Activated CD8-positive, alpha-beta T cell treated with anti-CD3 and anti-CD28 coated beads for 36 hours (primary cell): ENCODE measurements around the gene LAMA3. TPM values are rescaled to one million over a fixed set of nuclear protein-coding genes. Genes with fewer than 3 reads are reported as not detected.

Experiments used
- ATAC-seq: fragments of 200-7000 bp; cut with Tn5 transposase; one replicate; pipeline ENCODE4 v1.10.0; 2021; ENCODE audit warnings: mild to moderate bottlenecking, moderate library complexity
- CTCF ChIA-PET: fragments of 350-600 bp; sonication (Branson Sonifier 250); formaldehyde crosslinking; loops from one replicate; lab custom pipeline; 2021; ENCODE audit warnings: antibody characterized with exemption; lab: Charles Lee
- POLR2A ChIA-PET: fragments of 350-600 bp; sonication (Branson Sonifier 250); formaldehyde crosslinking; loops from one replicate; lab custom pipeline; 2021; ENCODE audit warnings: antibody characterized with exemption; lab: Charles Lee
- DNase-seq: peaks from one replicate; pipeline ENCODE4 v3.0.0-alpha.2; 2020
- H3K27ac Mint-ChIP-seq: one replicate; pipeline ENCODE4 v1.8.0; 2021; ENCODE audit warnings: mild to moderate bottlenecking, mixed read lengths
- H3K27me3 Mint-ChIP-seq: one replicate; pipeline ENCODE4 v1.8.0; 2021; ENCODE audit warnings: mixed read lengths
- H3K36me3 Mint-ChIP-seq: one replicate; pipeline ENCODE4 v1.8.0; 2021; ENCODE audit warnings: low read depth, mixed read lengths
- H3K4me1 Mint-ChIP-seq: one replicate; pipeline ENCODE4 v1.8.0; 2021; ENCODE audit warnings: low read depth, mixed read lengths
- H3K4me3 Mint-ChIP-seq: one replicate; pipeline ENCODE4 v1.8.0; 2021; ENCODE audit warnings: mild to moderate bottlenecking, moderate library complexity, mixed read lengths
- H3K9me3 Mint-ChIP-seq: one replicate; pipeline ENCODE4 v1.8.0; 2021; ENCODE audit warnings: mixed read lengths
- CTCF ChIP-seq: fragments of 200-600 bp; IDR thresholded peaks from one replicate; pipeline ENCODE4 v1.8.0; 2022; ENCODE audit warnings: antibody characterized with exemption, mild to moderate bottlenecking
- intact Hi-C: fragments of 100-400 bp; cut with micrococcal nuclease; formaldehyde crosslinking; loops from one replicate; pipeline ENCODE4 v1.10.0; 2022
- total RNA-seq, 2 experiments: library from RNA; stranded (reverse); gene quantifications; one replicate each; pipeline ENCODE4 v1.2.3, GENCODE V29; 2021

Gene LAMA3
- total RNA-seq, 2 experiments from 2014 or later: 0.05 TPM; not detected in 1

DNA sequence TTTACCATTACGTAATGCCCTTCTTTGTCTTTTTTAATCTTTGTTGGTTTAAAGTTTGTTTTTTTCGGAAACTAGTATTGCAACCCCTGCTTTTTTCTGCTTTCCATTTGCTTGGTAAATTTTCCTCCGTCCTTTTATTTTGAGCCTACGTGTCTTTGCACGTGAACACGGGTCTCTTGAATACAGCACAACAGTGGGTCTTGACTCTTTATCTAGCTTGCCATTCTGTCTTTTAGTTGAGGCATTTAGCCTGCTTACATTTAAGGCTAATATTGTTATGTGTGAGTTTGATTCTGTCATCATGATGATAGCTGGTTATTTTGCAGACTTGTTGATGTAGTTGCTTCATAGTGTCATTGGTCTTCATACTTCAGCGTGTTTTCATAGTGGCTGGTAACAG lies 287.9 kb downstream of the LAMA3 start:
- CTCF ChIA-PET: interaction anchor here (1.1 to 1.8 kb wide), 4 partner anchors 9 to 141 kb away, joined by 3 to 5 read pairs (median 4); no protein-coding TSS in a partner anchor
- no peak for TF ChIP-seq CTCF
- POLR2A ChIA-PET: interaction anchor here (1.3 kb wide), 1 partner anchor 37 kb away, joined by 4 read pairs; the partner anchor contains the start of gene TTC39C
- no peak overlapping the region for H3K27ac Mint-ChIP-seq
- H3K36me3 Mint-ChIP-seq: no peaks in the 10 kb centered on the region
- no peak for DNase-seq
- H3K4me1 Mint-ChIP-seq: peaks cover 35% of the 10 kb centered on the region
- no peak for ATAC-seq
- H3K9me3 Mint-ChIP-seq: peaks cover 6% of the 10 kb centered on the region
- intact Hi-C loops: no loop called here
- H3K4me3 Mint-ChIP-seq: no peak overlapping the region
- H3K27me3 Mint-ChIP-seq: no peaks in the 10 kb centered on the region

DNA sequence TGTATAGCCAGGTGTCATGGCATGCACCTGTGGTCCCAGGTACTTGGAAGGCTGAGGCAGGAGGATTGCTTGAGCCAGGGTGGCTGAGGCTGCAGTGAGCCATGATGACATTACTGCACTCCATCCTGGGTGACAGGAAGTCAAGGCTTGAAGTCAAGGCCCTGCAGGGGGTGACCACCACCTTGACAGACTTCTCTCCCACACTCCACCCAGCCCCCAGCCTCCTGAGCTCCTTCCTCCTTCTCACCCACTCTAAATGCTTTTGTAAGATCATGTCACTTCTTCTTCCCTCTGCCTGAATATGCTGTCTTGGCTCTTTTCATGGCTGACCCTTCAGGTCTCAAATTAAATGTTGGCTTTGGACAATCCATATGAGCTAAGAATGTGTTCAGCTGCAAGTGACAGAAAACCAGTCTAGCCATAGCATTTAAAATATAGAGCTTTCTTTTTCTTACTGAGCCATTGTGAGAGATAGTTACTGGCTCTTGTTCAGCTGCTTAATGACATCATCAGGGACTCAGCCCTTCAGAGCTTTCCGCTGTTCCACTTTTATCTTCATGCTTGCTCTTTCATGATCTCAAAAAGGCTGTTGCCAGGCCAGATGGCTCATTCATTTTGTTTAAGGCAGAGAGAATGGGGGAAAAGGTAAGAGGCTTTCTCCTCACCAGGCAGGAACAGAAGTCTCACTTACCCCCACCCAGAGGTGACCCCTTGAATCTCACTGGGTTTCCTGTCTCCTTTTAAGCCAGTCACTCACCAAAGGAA lies 288.6 kb downstream of the LAMA3 start:
- H3K4me3 Mint-ChIP-seq: no peak overlapping the region
- ChIA-PET POLR2A (interaction anchor here (0.7 to 1.3 kb wide), 2 partner anchors 36 to 102 kb away, joined by 3 to 4 read pairs; partner anchors contain the start of gene TTC39C), CTCF (interaction anchor here (1.1 to 2.3 kb wide), 5 partner anchors 8 to 104 kb away, joined by 3 to 8 read pairs (median 3); no protein-coding TSS in a partner anchor)
- H3K9me3 Mint-ChIP-seq: peaks cover 6% of the 10 kb centered on the region
- no peak for TF ChIP-seq CTCF
- H3K27me3 Mint-ChIP-seq: no peaks in the 10 kb centered on the region
- peak; percentile 48 for DNase-seq
- intact Hi-C loops: no loop called here
- H3K27ac Mint-ChIP-seq: peak overlapping the region; percentile 51
- H3K4me1 Mint-ChIP-seq: peaks cover 33% of the 10 kb centered on the region
- no peaks in the 10 kb centered on the region for H3K36me3 Mint-ChIP-seq
- peak; percentile 79 for ATAC-seq

- TF ChIP-seq CTCF: no peak
- ChIA-PET CTCF (interaction anchor here (2.3 kb wide), 1 partner anchor 10 kb away, joined by 6 read pairs; no protein-coding TSS in a partner anchor), POLR2A (interaction anchor here (1.3 to 1.4 kb wide), 2 partner anchors 10 to 16 kb away, joined by 3 to 4 read pairs; no protein-coding TSS in a partner anchor)
- H3K4me3 Mint-ChIP-seq: no peak overlapping the region
- DNase-seq (no peak), ATAC-seq (no peak)
- intact Hi-C loops: no loop called here
- no peak overlapping the region for H3K27ac Mint-ChIP-seq
- peaks cover 7% of the 10 kb centered on the region for H3K9me3 Mint-ChIP-seq
- peaks cover 2% of the 10 kb centered on the region for H3K36me3 Mint-ChIP-seq
- peaks cover 36% of the 10 kb centered on the region for H3K4me1 Mint-ChIP-seq
- no peaks in the 10 kb centered on the region for H3K27me3 Mint-ChIP-seq
These were observed 292.2 kb downstream of the LAMA3 start for GRCh38 chr18:23981369-23981980.

GRCh38 chr18:23982155-23983079 lies 293.2 kb downstream of the LAMA3 start:
- DNase-seq: peak; percentile 41
- CTCF ChIA-PET: interaction anchor here (1.1 kb wide), 1 partner anchor 8 kb away, joined by 3 read pairs; no protein-coding TSS in a partner anchor
- intact Hi-C loops: no loop called here
- POLR2A ChIA-PET: interaction anchor here (0.8 to 1.4 kb wide), 2 partner anchors 15 to 107 kb away, joined by 3 read pairs; no protein-coding TSS in a partner anchor
- Mint-ChIP-seq H3K4me1 (peaks cover 43% of the 10 kb centered on the region), H3K4me3 (no peak overlapping the region), H3K36me3 (peaks cover 7% of the 10 kb centered on the region), H3K9me3 (peaks cover 6% of the 10 kb centered on the region), H3K27ac (no peak overlapping the region), H3K27me3 (no peaks in the 10 kb centered on the region)
- TF ChIP-seq CTCF: no peak
- no peak for ATAC-seq
